Measurements from ENCODE around the gene PITPNC1. TPM values are rescaled to one million over a fixed set of nuclear protein-coding genes. Genes with fewer than 3 reads are reported as not detected.

The PITPNC1 gene
- total and polyA plus RNA-seq, 12 donors: 4.9 to 33.0 (median 14.0) TPM

- no peaks in the 10 kb centered on the region for H3K27me3 ChIP-seq
- H3K9me3 ChIP-seq (replicated peaks in 1 of 3): no peaks in the 10 kb centered on the region
- no peak overlapping the region for H3K27ac ChIP-seq
- no peak for DNase-seq
- no peaks in the 10 kb centered on the region for H3K4me1 ChIP-seq (replicated peaks in 1 of 2)
- TF ChIP-seq CTCF (IDR thresholded peaks at IDR 0.05) (no peak), POLR2A (IDR thresholded peaks at IDR 0.05) (no peak)
- intact Hi-C loops (cut with DNase I): loop anchor here (5.0 kb wide), 1 partner anchor 309 kb away; the partner anchor contains the start of gene PITPNC1 (in 2 of the 2)
- WGBS, 4 donors: 53 to 74% (median 73%) methylated on average over 2 of the region's 2 CpGs
- H3K4me3 ChIP-seq: no peak overlapping the region
- no peaks in the 10 kb centered on the region for H3K36me3 ChIP-seq (replicated peaks in 1 of 2)
Measured at GRCh38 chr17:67686241-67686640, 309.2 kb downstream of the PITPNC1 start.

GRCh38 chr17:67687511-67687910, 310.4 kb downstream of the PITPNC1 start:
- no peaks in the 10 kb centered on the region for H3K36me3 ChIP-seq (replicated peaks in 1 of 2)
- no peak for DNase-seq
- no peaks in the 10 kb centered on the region for H3K9me3 ChIP-seq (replicated peaks in 1 of 3)
- TF ChIP-seq CTCF (IDR thresholded peaks at IDR 0.05) (no peak), POLR2A (IDR thresholded peaks at IDR 0.05) (no peak)
- H3K27ac ChIP-seq: no peak overlapping the region
- 83 to 95% (median 92%) methylated on average over 2 of the region's 2 CpGs for WGBS, 4 donors
- no peaks in the 10 kb centered on the region for H3K4me1 ChIP-seq (replicated peaks in 1 of 2)
- intact Hi-C loops (cut with DNase I): loop anchor here (5.0 kb wide), 1 partner anchor 310 kb away; the partner anchor contains the start of gene PITPNC1 (in 2 of the 2)
- H3K27me3 ChIP-seq: no peaks in the 10 kb centered on the region
- H3K4me3 ChIP-seq: no peak overlapping the region

DNA sequence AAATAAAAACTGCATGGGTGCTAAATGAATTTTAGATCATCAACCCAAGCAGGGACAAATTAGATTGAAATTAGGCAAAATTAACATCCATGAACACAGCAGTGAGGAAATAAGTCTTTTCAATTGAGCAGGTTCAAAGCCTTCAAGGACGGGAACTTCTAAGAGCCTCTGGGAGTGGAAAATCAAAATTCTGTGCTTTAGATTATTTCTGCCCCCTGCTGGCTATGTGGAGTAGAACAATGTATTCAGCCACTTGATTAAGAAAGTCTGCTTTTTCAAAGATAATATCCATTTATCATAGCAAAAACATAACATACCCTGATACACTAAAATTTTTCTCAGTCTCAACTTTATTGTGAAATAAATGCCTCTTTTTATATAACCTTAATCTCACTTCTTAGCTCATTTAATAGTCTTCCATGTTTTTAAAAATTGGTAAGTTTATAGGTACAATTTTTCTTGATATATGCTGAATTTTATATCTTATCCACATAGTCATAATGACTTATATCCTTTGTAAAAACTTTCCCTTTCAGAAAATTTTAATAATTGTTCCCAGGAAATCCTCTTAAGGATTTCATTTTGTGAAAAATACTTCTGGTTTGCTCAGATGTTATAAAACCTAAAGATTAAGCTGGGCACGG, 312.6 kb downstream of the PITPNC1 start:
- peak; percentile 38 to 74 (median 54) for DNase-seq
- intact Hi-C loops (cut with DNase I): loop anchor here (5.0 kb wide), 1 partner anchor 312 kb away; the partner anchor contains the start of gene PITPNC1 (in 2 of the 2)
- Histone ChIP-seq H3K9me3 (replicated peaks in 1 of 3) (no peaks in the 10 kb centered on the region), H3K27ac (no peak overlapping the region), H3K4me3 (no peak overlapping the region), H3K27me3 (no peaks in the 10 kb centered on the region), H3K4me1 (replicated peaks in 1 of 2) (no peaks in the 10 kb centered on the region), H3K36me3 (replicated peaks in 1 of 2) (no peaks in the 10 kb centered on the region)
- 41 to 50% (median 44%) methylated on average over 2 of the region's 2 CpGs for WGBS, 4 donors
- TF ChIP-seq CTCF (IDR thresholded peaks at IDR 0.05) (peak; percentile 71 to 86 (median 81)), POLR2A (IDR thresholded peaks at IDR 0.05) (no peak)

GRCh38 chr17:67693811-67694210, 316.7 kb downstream of the PITPNC1 start:
- no peaks in the 10 kb centered on the region for H3K27me3 ChIP-seq
- H3K9me3 ChIP-seq (replicated peaks in 1 of 3): no peaks in the 10 kb centered on the region
- intact Hi-C loops (cut with DNase I): no loop called here

More at GRCh38 chr17:67693811-67694210, 316.7 kb downstream of the PITPNC1 start:
- no peak overlapping the region for H3K27ac ChIP-seq
- H3K36me3 ChIP-seq (replicated peaks in 1 of 2): no peaks in the 10 kb centered on the region
- no peaks in the 10 kb centered on the region for H3K4me1 ChIP-seq (replicated peaks in 1 of 2)
- TF ChIP-seq CTCF (IDR thresholded peaks at IDR 0.05): no peak
- no peak for TF ChIP-seq POLR2A (IDR thresholded peaks at IDR 0.05)
- DNase-seq: no peak
- no peak overlapping the region for H3K4me3 ChIP-seq

All from adrenal gland (tissue), 12 donors.